HCT116 (cell line): Measurements from ENCODE around the gene INTS1. TPM values are rescaled to one million over a fixed set of nuclear protein-coding genes. Genes with fewer than 3 reads are reported as not detected.

Experiments used
- ATAC-seq: fragments of 200-7000 bp; cut with Tn5 transposase; 2 replicates; pipeline ENCODE4 v1.9.1; 2020; ENCODE audit warnings: mild to moderate bottlenecking, moderate library complexity
- BruUV-seq: library from RNA; stranded (reverse); fragments of 400-500 nt; replicated peaks from 2 replicates; lab custom pipeline; 2021; lab: Mats Ljungman, UMichigan
- CTCF ChIA-PET: fragments of 300-600 bp; sonication (Branson Sonifier 250); formaldehyde crosslinking; loops from one replicate; lab custom pipeline; 2021; ENCODE audit warnings: antibody characterized with exemption; lab: Charles Lee
- POLR2A ChIA-PET: fragments of 300-600, 350-600 bp; sonication (Branson Sonifier 250); formaldehyde crosslinking; loops from one replicate; lab custom pipeline; 2021; ENCODE audit warnings: antibody characterized with exemption; lab: Charles Lee
- RAD21 ChIA-PET, 2 experiments: fragments of 300-600 bp; sonication (Branson Sonifier 250); formaldehyde crosslinking; loops; one replicate each; lab custom pipeline; 2023; ENCODE audit warnings: low total read pairs in 2 of 2; ENCODE audit not compliant: uncharacterized antibody in 2 of 2, unreplicated experiment in 2 of 2, low non-redundant PET in 1 of 2; lab: Charles Lee
- DNase-seq: peaks from one replicate; pipeline ENCODE4 v3.0.0-alpha.2; 2010; ENCODE audit warnings: low read depth, low spot score
- H2AFZ ChIP-seq: fragments of 200-600 bp; shearing (Covaris generic), sonication (generic); 2 replicates; pipeline ENCODE4 v1.6.1; 2017; ENCODE audit warnings: low read depth, mixed run types, mixed read lengths, antibody characterized with exemption, low read length; ENCODE audit not compliant: poor library complexity, severe bottlenecking
- H3K27ac ChIP-seq: 2 replicates; pipeline ENCODE4 v1.5.1; 2012; ENCODE audit warnings: low read depth, low read length
- H3K27me3 ChIP-seq: fragments of 200-600 bp; sonication (generic); 2 replicates; pipeline ENCODE4 v1.6.1; 2016; ENCODE audit warnings: mixed run types, low read length, mixed read lengths; ENCODE audit not compliant: insufficient read depth
- H3K36me3 ChIP-seq, 2 experiments: fragments of 200-500 bp in 1 of 2; fragments of 200-600 bp in 1 of 2; sonication (Bioruptor generic) in 1 of 2; sonication (generic) in 1 of 2; 2 replicates each; pipeline versions ENCODE4 v1.5.1 to v1.6.1; 2014 to 2016; ENCODE audit warnings: low read length in 2 of 2, inconsistent platforms in 1 of 2, mixed read lengths in 1 of 2, mixed run types in 1 of 2; ENCODE audit not compliant: insufficient read depth in 2 of 2, control insufficient read depth in 1 of 2
- H3K4me1 ChIP-seq, 2 experiments: fragments of 200-600 bp in 1 of 2; sonication (generic) in 1 of 2; 2 replicates each; pipeline versions ENCODE4 v1.5.1 to v1.6.1; 2012 to 2017; ENCODE audit warnings: low read length in 2 of 2, inconsistent platforms in 1 of 2, mild to moderate bottlenecking in 1 of 2, mixed read lengths in 1 of 2, mixed run types in 1 of 2, moderate library complexity in 1 of 2; ENCODE audit not compliant: insufficient read depth in 2 of 2, control insufficient read depth in 1 of 2
- H3K4me2 ChIP-seq: fragments of 200-600 bp; sonication (generic); 2 replicates; pipeline ENCODE4 v1.6.1; 2017; ENCODE audit warnings: mixed run types, low read length, mixed read lengths
- H3K4me3 ChIP-seq, 2 experiments: fragments of 200-600 bp in 1 of 2; sonication (generic) in 1 of 2; replicated peaks in 1 of 2; 2 replicates each; pipeline ENCODE4 v1.5.1; 2011 to 2016; ENCODE audit warnings: low read length in 2 of 2, control low read depth in 1 of 2, low read depth in 1 of 2, mild to moderate bottlenecking in 1 of 2, mixed read lengths in 1 of 2, mixed run types in 1 of 2
- H3K79me2 ChIP-seq: fragments of 200-600 bp; sonication (generic); 2 replicates; pipeline ENCODE4 v1.6.1; 2017; ENCODE audit warnings: mild to moderate bottlenecking, mixed run types, low read length, moderate library complexity, mixed read lengths; ENCODE audit not compliant: insufficient read depth
- H3K9ac ChIP-seq: fragments of 200-600 bp; sonication (generic); 2 replicates; pipeline ENCODE4 v1.6.1; 2016; ENCODE audit warnings: low read length, mixed read lengths
- H3K9me2 ChIP-seq: fragments of 200-600 bp; sonication (generic), shearing (Covaris generic); 2 replicates; pipeline ENCODE4 v1.6.1; 2017; ENCODE audit warnings: mixed run types, mild to moderate bottlenecking, moderate library complexity; ENCODE audit not compliant: insufficient read depth
- H3K9me3 ChIP-seq, 2 experiments: fragments of 200-500 bp in 1 of 2; fragments of 200-600 bp in 1 of 2; sonication (Bioruptor generic) in 1 of 2; sonication (generic) in 1 of 2; 2 replicates each; pipeline ENCODE4 v1.6.1; 2014 to 2017; ENCODE audit warnings: low read length in 2 of 2, mixed read lengths in 2 of 2, inconsistent platforms in 1 of 2, low read depth in 1 of 2, mild to moderate bottlenecking in 1 of 2, mixed run types in 1 of 2, moderate library complexity in 1 of 2; ENCODE audit not compliant: control insufficient read depth in 1 of 2, insufficient read depth in 1 of 2
- H4K20me1 ChIP-seq: fragments of 200-600 bp; sonication (generic), shearing (Covaris generic); 2 replicates; pipeline ENCODE4 v1.6.1; 2017; ENCODE audit warnings: mixed run types, mild to moderate bottlenecking, moderate library complexity; ENCODE audit not compliant: insufficient read depth
- ATF3 ChIP-seq: IDR thresholded peaks from 2 replicates; pipeline ENCODE4 v1.6.1; 2012
- CEBPB ChIP-seq: IDR thresholded peaks from 2 replicates; pipeline ENCODE4 v1.6.1; 2012; ENCODE audit warnings: low read depth
- EZH2 ChIP-seq: fragments of 200-600 bp; sonication (generic); IDR thresholded peaks from 2 replicates; pipeline ENCODE4 v1.6.1; 2017; ENCODE audit warnings: antibody characterized with exemption, mixed run types
- FOSL1 ChIP-seq: IDR thresholded peaks from 2 replicates; pipeline ENCODE4 v1.6.1; 2012; ENCODE audit warnings: low read depth
- JUND ChIP-seq: IDR thresholded peaks from 2 replicates; pipeline ENCODE4 v1.6.1; 2012
- MAX ChIP-seq: IDR thresholded peaks from 2 replicates; pipeline ENCODE4 v1.6.1; 2012
- POLR2A ChIP-seq: IDR thresholded peaks from 2 replicates; pipeline ENCODE4 v1.7.0; 2011; ENCODE audit warnings: borderline replicate concordance; ENCODE audit not compliant: insufficient read depth, insufficient read length; ENCODE audit errors: extremely low read depth
- RAD21 ChIP-seq: IDR thresholded peaks from 2 replicates; pipeline ENCODE4 v1.6.1; 2012; ENCODE audit warnings: low read depth, mild to moderate bottlenecking
- REST ChIP-seq: IDR thresholded peaks from 2 replicates; pipeline ENCODE4 v1.6.1; 2012; ENCODE audit warnings: low read depth
- SIN3A ChIP-seq: IDR thresholded peaks from 2 replicates; pipeline ENCODE4 v1.6.1; 2012; ENCODE audit warnings: low read depth
- SP1 ChIP-seq: IDR thresholded peaks from 2 replicates; pipeline ENCODE4 v1.6.1; 2012; ENCODE audit warnings: low read depth
- SRF ChIP-seq: IDR thresholded peaks from 2 replicates; pipeline ENCODE4 v1.6.1; 2012; ENCODE audit warnings: low read depth
- TCF7L2 ChIP-seq: IDR thresholded peaks from 2 replicates; pipeline ENCODE4 v1.7.0; 2011; ENCODE audit warnings: borderline replicate concordance, inconsistent platforms; ENCODE audit not compliant: insufficient read depth, insufficient read length; ENCODE audit errors: extremely low read depth
- YY1 ChIP-seq: IDR thresholded peaks from 2 replicates; pipeline ENCODE4 v1.6.1; 2011; ENCODE audit warnings: low read length, low read depth, moderate library complexity, mild to moderate bottlenecking; ENCODE audit not compliant: insufficient replicate concordance; ENCODE audit errors: extremely low read depth
- intact Hi-C: fragments of 100-400 bp; cut with micrococcal nuclease; formaldehyde crosslinking; loops from 2 replicates; pipeline ENCODE4 v1.10.0; 2022
- total RNA-seq: library from RNA; stranded (reverse); gene quantifications from one replicate; pipeline ENCODE4 v1.2.1, GENCODE V29; 2021; ENCODE audit not compliant: unreplicated experiment

Gene INTS1
- total RNA-seq, 1 experiment from 2014 or later: 167 TPM

- Histone ChIP-seq H3K4me1 (peaks cover 0 to 9% of the 10 kb centered on the region in 2 experiments; a peak in 2 of 4 replicates), H3K79me2 (no peaks in the 10 kb centered on the region), H3K4me3 (no peak overlapping the region), H3K36me3 (no peaks in the 10 kb centered on the region), H4K20me1 (no peaks in the 10 kb centered on the region), H3K9me3 (no peaks in the 10 kb centered on the region), H3K27me3 (no peaks in the 10 kb centered on the region), H3K27ac (no peak overlapping the region), H2AFZ (no peak overlapping the region), H3K4me2 (no peak overlapping the region), H3K9me2 (no peaks in the 10 kb centered on the region), H3K9ac (no peak overlapping the region)
- ChIA-PET RAD21 (no interaction called here), CTCF (no interaction called here), POLR2A (no interaction called here)
- no peak for ATAC-seq
- DNase-seq: no peak
- no peak for TF ChIP-seq EZH2
- no peak for TF ChIP-seq POLR2A
- TF ChIP-seq SIN3A: no peak
- TF ChIP-seq YY1: no peak
- no peak for TF ChIP-seq ATF3
- TF ChIP-seq TCF7L2: no peak
- no peak for TF ChIP-seq SP1
- TF ChIP-seq RAD21: no peak
- no peak for TF ChIP-seq FOSL1
- no peak for TF ChIP-seq CEBPB
- no peak for TF ChIP-seq MAX
- TF ChIP-seq SRF: no peak
- TF ChIP-seq REST: no peak
- TF ChIP-seq JUND: no peak
- intact Hi-C loops: no loop called here
- no TSS peak for BruUV-seq
Measured at GRCh38 chr7:1428941-1429501, 75.2 kb downstream of the INTS1 start.
